Right lobe of liver (tissue), 4 donors: ENCODE data around the gene WNK4.

Experiments
- POLR2A ChIP-seq: fragments of 450-650 bp; IDR thresholded peaks from one replicate; pipeline ENCODE4 v1.6.1; 2017; ENCODE audit warnings: antibody characterized with exemption, mild to moderate bottlenecking
- TF ChIP-seq, protein P1 (sequence below), 4 donors: fragments of 200-600 bp in 3 of 4; fragments of 450-650 bp in 1 of 4; IDR thresholded peaks; one replicate each; pipeline versions ENCODE4 v1.5.1 to v1.8.0; 2016 to 2022; ENCODE audit warnings: antibody characterized with exemption in 4 of 4, mild to moderate bottlenecking in 2 of 4
- donor health status: DM: no; HTN: no; CAD: no.
- donor health status: DM: no; HTN: no; CAD: no.
- donor health status: DM: no; HTN: yes; CAD: no.

DNA sequence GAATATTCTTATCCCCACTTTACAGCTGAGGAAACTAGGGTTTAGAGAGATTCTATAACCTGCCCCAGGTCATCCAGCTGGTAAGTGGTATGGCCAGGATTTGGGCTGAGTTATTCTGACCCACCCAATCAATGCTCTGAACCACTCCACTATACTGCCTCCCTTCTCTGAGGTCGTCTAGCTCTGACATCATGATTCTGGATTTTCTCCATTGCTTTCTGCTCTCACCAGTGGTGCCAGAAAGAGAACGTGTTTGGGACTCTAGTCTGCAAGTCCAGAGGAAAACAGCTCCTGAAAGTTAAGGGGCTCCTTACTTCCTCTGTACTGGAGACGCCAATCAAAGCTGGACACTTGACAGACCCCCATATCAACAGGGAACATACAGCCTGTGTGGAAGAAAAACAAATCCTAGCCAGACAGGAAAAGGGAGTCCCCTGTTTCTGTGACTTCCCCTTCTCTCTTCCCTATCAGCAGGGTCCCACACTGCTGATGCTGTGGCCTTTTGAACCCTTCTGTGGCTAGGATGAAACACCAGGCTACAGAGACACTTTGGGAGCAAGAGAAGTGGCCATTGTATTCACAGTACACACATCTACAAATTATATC is 29.6 kb upstream of the WNK4 start:
- TF ChIP-seq, protein P1, sequence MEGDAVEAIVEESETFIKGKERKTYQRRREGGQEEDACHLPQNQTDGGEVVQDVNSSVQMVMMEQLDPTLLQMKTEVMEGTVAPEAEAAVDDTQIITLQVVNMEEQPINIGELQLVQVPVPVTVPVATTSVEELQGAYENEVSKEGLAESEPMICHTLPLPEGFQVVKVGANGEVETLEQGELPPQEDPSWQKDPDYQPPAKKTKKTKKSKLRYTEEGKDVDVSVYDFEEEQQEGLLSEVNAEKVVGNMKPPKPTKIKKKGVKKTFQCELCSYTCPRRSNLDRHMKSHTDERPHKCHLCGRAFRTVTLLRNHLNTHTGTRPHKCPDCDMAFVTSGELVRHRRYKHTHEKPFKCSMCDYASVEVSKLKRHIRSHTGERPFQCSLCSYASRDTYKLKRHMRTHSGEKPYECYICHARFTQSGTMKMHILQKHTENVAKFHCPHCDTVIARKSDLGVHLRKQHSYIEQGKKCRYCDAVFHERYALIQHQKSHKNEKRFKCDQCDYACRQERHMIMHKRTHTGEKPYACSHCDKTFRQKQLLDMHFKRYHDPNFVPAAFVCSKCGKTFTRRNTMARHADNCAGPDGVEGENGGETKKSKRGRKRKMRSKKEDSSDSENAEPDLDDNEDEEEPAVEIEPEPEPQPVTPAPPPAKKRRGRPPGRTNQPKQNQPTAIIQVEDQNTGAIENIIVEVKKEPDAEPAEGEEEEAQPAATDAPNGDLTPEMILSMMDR (IDR thresholded peaks at IDR 0.05) = no peak
- TF ChIP-seq POLR2A = no peak
